Hepatocyte (in vitro differentiated cells): Measurements from ENCODE around the gene ATF7. TPM values are rescaled to one million over a fixed set of nuclear protein-coding genes. Genes with fewer than 3 reads are reported as not detected.
"Not testable (repeated sequence)": the region's sequence is repeated elsewhere in the genome, so short reads cannot be mapped to it uniquely, and the experiment has no call there.

Source experiments
- DNase-seq: peaks from one replicate; pipeline ENCODE4 v3.0.0-alpha.2; 2016; ENCODE audit warnings: low spot score
- H2AFZ ChIP-seq: fragments of 200-600 bp; sonication (generic); 2 replicates; pipeline ENCODE4 v1.6.0; 2016; ENCODE audit warnings: antibody characterized with exemption, mild to moderate bottlenecking
- H3K27ac ChIP-seq: fragments of 200-600 bp; sonication (generic); 2 replicates; pipeline ENCODE4 v1.5.1; 2016; ENCODE audit warnings: mild to moderate bottlenecking
- H3K27me3 ChIP-seq: fragments of 200-600 bp; sonication (generic); 2 replicates; pipeline ENCODE4 v1.6.1; 2016
- H3K36me3 ChIP-seq: fragments of 200-600 bp; sonication (generic); replicated peaks from 2 replicates; pipeline ENCODE4 v1.5.1; 2016; ENCODE audit warnings: low read depth; ENCODE audit not compliant: insufficient read depth
- H3K4me1 ChIP-seq: fragments of 200-600 bp; sonication (generic); 2 replicates; pipeline ENCODE4 v1.5.1; 2016; ENCODE audit warnings: mild to moderate bottlenecking, moderate library complexity; ENCODE audit not compliant: insufficient read depth
- H3K4me2 ChIP-seq: fragments of 200-600 bp; sonication (generic); 2 replicates; pipeline ENCODE4 v1.6.0; 2016
- H3K4me3 ChIP-seq: fragments of 200-600 bp; sonication (generic); 2 replicates; pipeline ENCODE4 v1.5.1; 2016; ENCODE audit warnings: mild to moderate bottlenecking
- H3K79me2 ChIP-seq: fragments of 200-600 bp; sonication (generic); 2 replicates; pipeline ENCODE4 v1.6.0; 2017; ENCODE audit warnings: mild to moderate bottlenecking
- H3K9me2 ChIP-seq: fragments of 200-600 bp; sonication (generic); replicated peaks from 2 replicates; pipeline ENCODE4 v1.6.0; 2017; ENCODE audit warnings: mild to moderate bottlenecking; ENCODE audit not compliant: insufficient read depth
- H3K9me3 ChIP-seq: fragments of 200-600 bp; sonication (generic); 2 replicates; pipeline ENCODE4 v1.5.1; 2016; ENCODE audit warnings: low read depth, mild to moderate bottlenecking
- H4K20me1 ChIP-seq: fragments of 200-600 bp; sonication (generic); 2 replicates; pipeline ENCODE4 v1.6.0; 2016; ENCODE audit warnings: mild to moderate bottlenecking; ENCODE audit not compliant: insufficient read depth, poor library complexity, severe bottlenecking
- EZH2 ChIP-seq: fragments of 200-600 bp; sonication (generic); IDR thresholded peaks from 2 replicates; pipeline ENCODE4 v1.6.1; 2016; ENCODE audit warnings: antibody characterized with exemption, mild to moderate bottlenecking, borderline replicate concordance
- EZH2phosphoT487 ChIP-seq: fragments of 200-600 bp; sonication (generic); IDR thresholded peaks from one replicate; pipeline ENCODE4 v1.6.1; 2018; ENCODE audit warnings: antibody characterized with exemption, mild to moderate bottlenecking, low read depth, moderate library complexity; ENCODE audit not compliant: unreplicated experiment, severe bottlenecking
- WGBS: methylation state at CpG from one replicate; pipeline ENCODE4 v1.1.6; 2016; ENCODE audit warnings: low lambda C conversion rate; ENCODE audit errors: missing lambda C conversion rate; 5-methylcytosine and 5-hydroxymethylcytosine counted together
- polyA plus RNA-seq: library from polyadenylated mRNA; unstranded; fragments of >200 nt; fragmentation: Nextera tagmentation; extraction: Ambion mirVana; gene quantifications from 2 replicates; pipeline ENCODE4 v1.2.1, GENCODE V29; 2016
- total RNA-seq: library from RNA; depleted of rRNA; stranded (reverse); fragments of >200 nt; gene quantifications from 2 replicates; pipeline ENCODE4 v1.2.3, GENCODE V29; 2014
- TF ChIP-seq, protein P1 (sequence below): fragments of 200-600 bp; sonication (generic); IDR thresholded peaks from 2 replicates; pipeline ENCODE4 v1.5.1; 2016; ENCODE audit warnings: antibody characterized with exemption, mild to moderate bottlenecking; ENCODE audit not compliant: poor library complexity

Gene ATF7
- total and polyA plus RNA-seq, 2 experiments from 2014 or later: 17.8 to 19.2 TPM

DNA sequence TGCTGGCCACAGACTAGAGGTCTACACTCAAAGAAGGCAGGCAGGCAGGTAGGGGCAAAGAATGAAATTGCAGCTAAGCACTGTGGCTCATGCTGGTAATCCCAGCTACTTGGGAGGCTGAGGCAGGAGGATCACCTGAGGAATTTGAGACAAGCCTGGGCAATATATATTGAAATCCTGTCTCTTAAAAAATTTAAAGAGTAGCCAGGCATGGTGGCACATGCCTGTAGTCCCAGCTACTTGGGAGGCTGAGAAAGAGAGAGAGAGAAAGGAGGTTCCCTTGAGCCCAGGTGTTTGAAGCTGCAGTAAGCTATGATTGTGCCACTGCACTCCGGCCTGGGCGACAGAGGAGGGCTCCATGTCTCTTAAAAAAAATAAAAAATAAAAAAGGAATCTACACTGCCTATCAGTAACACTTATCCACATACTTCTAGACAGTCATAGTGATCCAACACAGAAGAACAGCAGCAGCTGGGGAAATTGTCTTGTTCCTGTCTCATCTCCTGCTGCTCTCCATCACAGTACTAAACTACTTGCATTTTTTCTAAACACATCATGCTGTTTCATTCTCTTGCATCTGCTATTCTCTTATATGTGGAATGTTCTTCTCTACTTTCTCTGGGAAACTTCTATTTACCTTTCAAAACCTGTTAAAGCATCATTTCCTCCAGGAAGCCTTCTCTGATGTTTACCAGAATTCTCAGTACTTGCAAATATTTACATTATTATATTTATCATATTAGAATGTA lies 57.2 kb downstream of the ATF7 start:
- H3K9me2 ChIP-seq: no peaks in the 10 kb centered on the region
- no peaks in the 10 kb centered on the region for H3K27me3 ChIP-seq
- peaks cover 7% of the 10 kb centered on the region for H3K4me1 ChIP-seq
- H3K4me2 ChIP-seq: peak overlapping the region; percentile 41
- DNase-seq: no peak
- no peak overlapping the region for H2AFZ ChIP-seq
- peaks cover 42% of the 10 kb centered on the region for H3K79me2 ChIP-seq
- H3K36me3 ChIP-seq: no peaks in the 10 kb centered on the region
- TF ChIP-seq, protein P1, sequence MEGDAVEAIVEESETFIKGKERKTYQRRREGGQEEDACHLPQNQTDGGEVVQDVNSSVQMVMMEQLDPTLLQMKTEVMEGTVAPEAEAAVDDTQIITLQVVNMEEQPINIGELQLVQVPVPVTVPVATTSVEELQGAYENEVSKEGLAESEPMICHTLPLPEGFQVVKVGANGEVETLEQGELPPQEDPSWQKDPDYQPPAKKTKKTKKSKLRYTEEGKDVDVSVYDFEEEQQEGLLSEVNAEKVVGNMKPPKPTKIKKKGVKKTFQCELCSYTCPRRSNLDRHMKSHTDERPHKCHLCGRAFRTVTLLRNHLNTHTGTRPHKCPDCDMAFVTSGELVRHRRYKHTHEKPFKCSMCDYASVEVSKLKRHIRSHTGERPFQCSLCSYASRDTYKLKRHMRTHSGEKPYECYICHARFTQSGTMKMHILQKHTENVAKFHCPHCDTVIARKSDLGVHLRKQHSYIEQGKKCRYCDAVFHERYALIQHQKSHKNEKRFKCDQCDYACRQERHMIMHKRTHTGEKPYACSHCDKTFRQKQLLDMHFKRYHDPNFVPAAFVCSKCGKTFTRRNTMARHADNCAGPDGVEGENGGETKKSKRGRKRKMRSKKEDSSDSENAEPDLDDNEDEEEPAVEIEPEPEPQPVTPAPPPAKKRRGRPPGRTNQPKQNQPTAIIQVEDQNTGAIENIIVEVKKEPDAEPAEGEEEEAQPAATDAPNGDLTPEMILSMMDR: no peak
- TF ChIP-seq EZH2: no peak
- TF ChIP-seq EZH2phosphoT487: no peak
- no peaks in the 10 kb centered on the region for H4K20me1 ChIP-seq
- H3K27ac ChIP-seq: peak overlapping the region; percentile 54
- 88% methylated on average over 2 of the region's 2 CpGs for WGBS
- no peaks in the 10 kb centered on the region for H3K9me3 ChIP-seq
- no peak overlapping the region for H3K4me3 ChIP-seq

DNA sequence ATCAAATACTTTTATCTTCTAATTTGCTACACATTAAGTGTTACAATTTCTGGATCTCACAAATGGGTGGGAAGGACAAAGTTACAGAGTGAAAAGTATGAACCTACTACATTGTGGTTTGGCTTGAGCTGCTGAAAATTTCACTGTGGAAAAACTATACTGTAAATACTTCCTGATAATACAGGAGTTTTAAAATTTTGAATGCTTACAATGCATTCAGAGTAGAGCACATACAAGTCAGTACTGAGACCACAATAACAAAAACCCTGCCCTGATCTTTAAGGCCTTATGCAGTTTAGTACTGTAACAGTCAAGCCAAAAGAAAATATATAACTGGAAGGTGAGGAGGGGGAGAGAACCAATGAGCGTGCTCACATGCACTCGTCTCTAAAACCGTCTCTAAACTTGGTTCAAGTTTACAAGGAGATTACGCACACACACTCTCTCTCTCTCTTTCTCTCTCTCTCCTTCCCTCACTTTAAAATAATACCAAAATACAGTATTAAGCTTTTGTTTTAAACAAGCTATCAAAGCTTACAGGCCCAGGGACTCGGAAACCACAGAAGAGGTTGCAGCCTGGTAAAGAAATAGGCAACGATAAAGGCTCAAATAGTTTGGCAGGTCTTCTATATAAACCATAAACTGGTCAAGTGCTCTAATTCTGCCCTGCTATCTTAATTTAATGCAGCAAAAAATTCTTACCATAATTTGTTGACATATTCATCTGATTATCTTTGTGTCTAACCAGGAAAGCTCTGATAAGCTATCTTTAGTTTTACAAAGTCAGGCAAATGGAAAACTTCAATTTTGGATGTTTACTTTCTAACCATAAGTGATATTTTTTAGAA lies 58.0 kb downstream of the ATF7 start:
- no peaks in the 10 kb centered on the region for H3K9me2 ChIP-seq
- peaks cover 7% of the 10 kb centered on the region for H3K4me1 ChIP-seq
- DNase-seq: no peak
- peaks cover 42% of the 10 kb centered on the region for H3K79me2 ChIP-seq
- H2AFZ ChIP-seq: no peak overlapping the region
- H3K4me2 ChIP-seq: peak overlapping the region; percentile 41
- no peaks in the 10 kb centered on the region for H3K27me3 ChIP-seq
- H3K9me3 ChIP-seq: no peaks in the 10 kb centered on the region
- peak overlapping the region; percentile 54 for H3K27ac ChIP-seq
- H3K4me3 ChIP-seq: no peak overlapping the region
- H3K36me3 ChIP-seq: no peaks in the 10 kb centered on the region
- 67% methylated on average over 6 of the region's 6 CpGs for WGBS
- no peaks in the 10 kb centered on the region for H4K20me1 ChIP-seq
- TF ChIP-seq EZH2phosphoT487: no peak
- TF ChIP-seq EZH2: no peak
- TF ChIP-seq, protein P1: no peak

DNA sequence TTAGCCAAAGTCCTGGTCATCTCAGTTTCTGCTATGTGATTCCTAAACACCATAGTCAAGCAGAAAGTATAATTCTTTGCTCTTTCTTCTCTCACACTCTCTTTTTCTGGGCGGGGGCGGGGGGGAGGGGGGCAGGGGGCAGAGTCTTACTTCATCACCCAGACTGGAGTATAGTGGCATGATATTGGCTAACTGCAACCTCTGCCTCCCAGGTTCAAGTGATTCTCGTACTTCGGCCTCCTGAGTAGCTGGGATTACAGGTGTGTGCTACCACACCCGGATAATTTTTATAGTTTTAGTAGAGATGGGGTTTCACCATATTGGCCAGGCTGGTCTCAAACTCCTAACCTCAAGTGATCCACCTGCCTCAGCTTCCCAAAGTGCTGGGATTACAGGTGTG lies 60.8 kb downstream of the ATF7 start:
- H4K20me1 ChIP-seq, H3K36me3 ChIP-seq, H3K4me1 ChIP-seq, DNase-seq, H3K9me3 ChIP-seq, H3K4me3 ChIP-seq, H3K4me2 ChIP-seq, H3K27me3 ChIP-seq, H2AFZ ChIP-seq, H3K27ac ChIP-seq, H3K9me2 ChIP-seq: not testable (repeated sequence)
- peaks cover 28% of the 10 kb centered on the region for H3K79me2 ChIP-seq
- 94% methylated on average over 5 of the region's 5 CpGs for WGBS

DNA sequence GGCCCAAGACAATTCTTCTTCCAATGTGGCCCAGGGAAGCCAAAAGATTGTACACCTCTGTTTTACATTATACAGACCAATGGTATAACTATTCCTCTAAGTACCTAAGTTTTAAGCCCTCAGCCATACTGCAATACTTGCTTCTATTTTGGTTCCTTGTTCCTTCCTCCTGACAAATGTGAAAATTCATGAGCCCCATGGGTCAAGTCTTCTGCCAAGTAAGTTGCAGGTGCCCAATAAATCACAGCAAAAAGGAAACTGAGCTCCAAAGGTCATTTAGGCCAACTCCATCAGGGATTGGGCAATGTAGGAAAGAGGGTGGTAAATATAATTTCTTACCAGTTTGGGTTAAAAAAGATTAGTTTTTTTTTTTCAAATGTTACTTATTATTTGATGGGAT lies 61.2 kb downstream of the ATF7 start:
- no peak for TF ChIP-seq EZH2phosphoT487
- TF ChIP-seq EZH2: no peak
- TF ChIP-seq, protein P1: no peak
- H3K9me3 ChIP-seq: no peaks in the 10 kb centered on the region
- DNase-seq: no peak
- peaks cover 28% of the 10 kb centered on the region for H3K79me2 ChIP-seq
- H3K27ac ChIP-seq: no peak overlapping the region
- H3K4me3 ChIP-seq: no peak overlapping the region
- no peak overlapping the region for H3K4me2 ChIP-seq
- H2AFZ ChIP-seq: no peak overlapping the region
- peaks cover 7% of the 10 kb centered on the region for H3K4me1 ChIP-seq
- no peaks in the 10 kb centered on the region for H3K27me3 ChIP-seq
- H3K9me2 ChIP-seq: no peaks in the 10 kb centered on the region
- H4K20me1 ChIP-seq: peaks cover 4% of the 10 kb centered on the region
- no peaks in the 10 kb centered on the region for H3K36me3 ChIP-seq
